NK-92 (cell line): ENCODE data around the gene INHBB.
"Not testable (repeated sequence)": the region's sequence is repeated elsewhere in the genome, so short reads cannot be mapped to it uniquely, and the experiment has no call there.

Experiments used
- DNase-seq: peaks from one replicate; lab custom pipeline; 2025; ENCODE audit not compliant: unreplicated experiment; lab: John Stamatoyannopoulos, UW

INHBB gene

GRCh38 chr2:120316071-120316470, 29.9 kb upstream of the INHBB start:
- DNase-seq, result no peak

DNA sequence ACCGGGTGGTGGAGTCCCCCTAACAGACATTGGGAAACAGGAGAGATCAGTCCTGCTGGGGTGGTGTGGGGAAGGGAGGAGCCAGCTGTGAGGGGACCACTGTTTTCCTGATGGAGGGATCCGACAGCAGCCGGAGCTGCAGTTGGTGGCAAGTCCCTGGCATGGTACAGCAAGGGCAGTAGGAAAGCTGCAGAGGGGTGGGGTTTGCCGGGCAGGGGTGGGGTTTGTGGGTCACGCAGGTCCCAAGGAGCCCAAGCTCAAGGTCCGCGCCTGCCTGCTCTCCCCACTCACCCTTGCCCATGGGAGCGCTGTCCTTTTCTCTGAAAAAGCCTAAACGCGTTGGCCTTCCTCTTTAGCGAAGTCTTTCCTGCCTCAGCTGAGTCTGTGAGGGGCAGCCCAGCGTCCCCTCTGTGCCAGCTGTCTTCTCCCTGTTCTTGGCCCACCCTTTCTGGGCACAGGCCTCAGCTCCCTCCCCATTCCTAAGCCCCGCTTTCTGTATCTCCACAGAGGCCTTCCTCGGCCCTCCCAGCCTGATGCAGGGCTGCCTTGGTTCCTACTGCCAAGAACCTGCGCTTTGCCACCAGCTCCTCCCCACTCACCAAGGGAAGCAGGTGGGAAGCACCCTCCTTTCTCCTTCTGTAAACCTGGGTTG, 29.3 kb upstream of the INHBB start:
- no peak for DNase-seq

DNA sequence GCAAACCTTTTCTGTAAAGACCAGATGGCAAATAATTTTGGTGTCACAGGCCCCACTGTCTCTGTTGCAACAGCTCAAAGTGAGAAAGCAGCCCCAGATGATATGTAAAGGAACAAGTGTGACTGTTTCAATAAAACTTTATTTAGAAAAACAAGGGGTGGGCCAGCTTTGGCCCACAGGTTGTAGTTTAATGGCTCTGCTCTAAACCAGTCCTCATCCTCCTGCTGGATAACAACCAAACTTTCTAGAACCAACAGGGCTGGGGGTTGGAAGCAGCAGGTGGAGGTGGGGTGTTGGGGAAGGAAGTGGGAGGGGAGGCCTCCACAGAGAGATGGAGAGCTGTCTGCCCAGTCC, 28.8 kb upstream of the INHBB start:
- no peak for DNase-seq

GRCh38 chr2:120317916-120318315, 28.0 kb upstream of the INHBB start:
- DNase-seq, result no peak

DNA sequence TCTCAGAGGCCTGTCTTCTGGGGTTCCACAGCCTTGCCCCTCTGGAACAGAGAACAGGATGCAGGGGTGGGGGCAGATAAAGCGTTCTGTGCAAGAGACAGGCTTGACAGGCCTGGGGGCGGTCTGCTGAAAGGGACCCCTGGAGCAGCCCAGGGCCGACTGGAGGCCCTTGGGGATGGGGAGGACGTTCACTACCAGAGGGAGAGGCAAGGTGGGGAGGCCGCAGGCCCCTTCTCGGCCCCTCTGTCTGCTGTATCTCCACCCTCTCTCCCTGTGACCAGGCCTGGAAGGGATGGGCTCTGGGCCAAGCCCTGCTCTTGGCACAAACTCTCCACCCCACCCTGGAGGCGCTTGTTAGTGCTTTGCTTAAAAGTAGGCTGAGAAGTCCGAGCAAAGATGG, 27.3 kb upstream of the INHBB start:
- DNase-seq, result no peak

GRCh38 chr2:120319123-120319522, 26.8 kb upstream of the INHBB start:
- DNase-seq, result no peak

GRCh38 chr2:120319686-120320317, 26.1 kb upstream of the INHBB start:
- no peak for DNase-seq

- DNase-seq, result no peak
Measured at GRCh38 chr2:120320318-120320851, 25.6 kb upstream of the INHBB start.

- not testable (repeated sequence) for DNase-seq
Measured at GRCh38 chr2:120320887-120321556, 24.9 kb upstream of the INHBB start.

DNA sequence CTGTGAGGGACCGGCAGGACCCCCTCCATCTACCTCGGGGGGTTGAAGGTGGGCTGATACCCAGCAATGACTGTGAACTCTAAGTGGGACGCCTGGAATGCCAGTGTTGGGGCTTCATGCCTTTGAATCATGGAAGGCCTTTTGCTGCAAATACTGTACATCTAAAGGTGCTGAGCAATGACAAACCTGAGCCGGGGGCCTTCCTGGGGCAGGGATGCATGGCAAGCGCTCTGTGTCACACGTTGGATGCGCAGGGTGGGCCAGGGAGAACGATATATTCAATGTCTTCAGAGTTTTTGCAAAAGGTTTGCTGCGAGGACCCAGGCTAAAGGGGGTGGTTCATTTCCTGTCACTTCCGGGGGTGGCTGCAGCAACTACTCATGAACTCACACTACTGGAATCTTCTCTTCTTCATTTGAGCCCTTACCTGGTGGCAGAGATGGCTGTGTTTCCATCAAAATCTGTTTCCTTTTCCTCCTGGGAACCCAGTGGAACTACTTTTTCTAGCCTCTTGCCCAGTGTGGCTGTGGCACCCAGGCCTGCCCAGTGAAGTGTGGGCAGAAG, 24.1 kb upstream of the INHBB start:
- DNase-seq, result no peak

DNA sequence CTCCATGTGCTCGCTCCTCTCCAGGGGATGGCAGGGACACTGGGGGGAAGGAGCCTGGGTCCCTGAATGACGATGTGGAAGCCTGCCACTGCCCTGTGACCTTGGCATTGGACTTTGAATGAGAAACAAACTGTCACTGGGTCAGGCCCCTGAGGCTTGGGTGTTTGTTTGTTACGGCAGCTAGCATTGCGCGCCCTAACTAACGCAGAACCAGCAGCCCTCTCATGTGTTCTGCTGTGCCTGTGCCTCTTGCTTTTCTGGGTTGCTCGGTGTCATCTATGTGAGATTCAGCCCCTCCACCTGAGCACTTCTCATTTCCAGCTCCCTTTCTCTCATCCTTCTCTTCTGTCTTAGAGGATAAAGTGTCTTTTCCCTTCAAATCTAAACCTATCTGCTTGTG, 23.6 kb upstream of the INHBB start:
- no peak for DNase-seq

DNA sequence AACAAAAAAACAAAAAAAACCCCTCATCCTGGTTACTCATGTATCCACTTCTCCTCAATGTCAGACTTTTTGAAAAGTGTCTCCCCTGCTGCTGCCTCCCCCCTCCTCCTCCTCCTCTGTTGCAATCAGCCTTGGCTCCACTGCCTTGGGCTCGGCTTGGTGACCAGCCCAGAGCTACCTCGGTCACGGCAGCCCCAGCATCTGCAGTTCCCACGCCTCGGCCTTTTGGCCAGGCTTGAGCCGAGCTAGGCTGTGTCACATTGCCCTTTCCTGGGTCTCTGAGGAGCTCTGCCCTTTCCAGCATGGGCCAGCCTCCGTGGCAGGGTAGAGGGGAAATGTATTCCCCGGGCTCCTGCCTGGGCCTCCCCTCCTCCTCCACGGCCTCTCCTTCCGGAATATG, 22.7 kb upstream of the INHBB start:
- no peak for DNase-seq

DNA sequence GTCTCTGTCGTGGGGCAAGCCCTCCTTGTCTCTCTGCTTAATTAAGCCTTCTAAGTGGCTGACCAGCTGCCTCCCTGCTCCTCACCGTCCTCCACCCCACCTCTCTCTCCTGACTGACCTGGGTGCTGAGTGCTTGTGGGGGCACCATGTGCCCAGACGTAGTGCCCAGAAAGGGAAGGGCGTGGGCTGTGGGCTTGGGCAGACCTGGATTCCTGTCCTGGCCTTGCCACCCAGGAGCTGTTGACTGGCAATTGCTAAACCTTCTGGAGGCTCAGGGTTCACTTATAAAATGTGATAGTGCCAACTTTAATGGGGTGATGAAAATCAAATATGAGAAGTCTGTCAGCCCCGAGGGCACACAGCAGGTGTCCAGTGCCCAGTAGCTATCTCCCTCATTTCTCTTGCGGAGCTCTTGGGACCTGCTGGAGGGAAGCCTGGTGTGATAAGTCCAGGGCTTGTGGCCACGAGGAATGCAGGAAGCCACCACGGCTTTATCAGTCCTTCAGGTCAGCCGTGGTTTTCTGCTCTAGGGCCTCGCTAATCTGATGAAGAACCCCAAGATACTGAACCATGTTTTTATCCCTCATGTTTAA, 22.0 kb upstream of the INHBB start:
- DNase-seq, result no peak

- no peak for DNase-seq
Measured at GRCh38 chr2:120324933-120325332, 21.0 kb upstream of the INHBB start.

GRCh38 chr2:120326066-120326465, 19.9 kb upstream of the INHBB start:
- no peak for DNase-seq

DNA sequence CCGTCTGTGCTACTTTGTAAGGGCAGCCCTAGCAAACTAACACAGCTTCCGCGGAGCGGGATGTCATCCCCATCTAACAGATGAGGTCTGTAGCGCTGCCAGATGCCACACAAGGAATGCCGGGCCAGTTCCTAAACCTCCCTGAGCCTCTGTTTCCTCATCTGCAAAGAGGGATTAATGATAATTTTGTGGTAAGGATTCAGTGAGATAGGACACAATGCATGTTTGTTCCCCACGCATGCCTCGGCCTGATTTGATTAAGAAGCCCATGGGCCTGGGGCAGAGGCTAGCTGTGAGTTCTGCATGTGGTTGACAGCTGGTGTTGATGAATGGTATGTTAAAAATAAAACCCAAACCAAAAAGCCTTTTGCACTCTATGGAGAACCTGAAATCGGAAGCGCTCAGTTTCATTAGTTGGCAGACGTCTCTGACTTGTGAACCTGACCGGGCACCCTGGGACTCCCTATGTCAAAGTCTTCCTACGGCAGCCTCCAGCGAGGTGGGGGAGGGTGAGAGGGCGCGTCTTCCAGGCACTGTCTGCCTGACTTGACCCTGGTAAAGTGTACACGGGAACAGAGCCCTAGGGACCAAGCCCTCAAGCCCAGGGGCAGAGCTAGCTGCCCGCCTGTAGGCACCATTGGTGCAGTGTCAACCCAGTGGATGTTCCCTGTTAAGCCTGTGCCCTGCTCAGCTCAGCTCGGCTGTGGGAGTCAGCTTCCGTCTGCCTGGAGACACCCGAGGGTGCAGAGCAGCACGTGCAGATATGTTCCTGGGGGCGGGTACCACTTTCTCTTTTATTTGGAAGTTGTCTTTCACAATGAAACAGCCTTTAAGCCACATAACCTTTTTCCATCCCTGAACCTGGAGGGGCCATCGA, 14.8 kb upstream of the INHBB start:
- no peak for DNase-seq

- no peak for DNase-seq
Measured at GRCh38 chr2:120331903-120332302, 14.0 kb upstream of the INHBB start.

- DNase-seq, result no peak
Measured at GRCh38 chr2:120332384-120332783, 13.6 kb upstream of the INHBB start.

DNA sequence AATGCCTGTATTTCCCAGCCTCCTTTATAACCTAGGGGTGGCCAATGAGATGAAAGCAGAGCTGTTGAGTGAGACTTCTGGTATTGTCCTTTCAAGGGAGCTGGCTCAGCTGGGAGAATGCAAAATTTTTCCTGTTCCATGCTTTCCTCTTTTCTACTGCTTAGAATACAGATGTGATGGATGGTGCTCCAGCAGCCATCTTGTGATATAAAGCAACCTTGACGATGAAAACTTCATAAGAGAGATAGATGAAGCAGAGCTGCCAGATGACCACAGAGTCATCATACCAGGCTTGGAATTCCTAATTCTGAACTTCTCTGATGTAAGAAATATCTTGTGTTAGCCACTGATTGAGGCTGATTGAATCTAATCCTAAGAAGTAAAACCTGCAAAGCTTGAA, 11.9 kb upstream of the INHBB start:
- DNase-seq, result no peak

GRCh38 chr2:120336749-120337148, 9.2 kb upstream of the INHBB start:
- no peak for DNase-seq

DNA sequence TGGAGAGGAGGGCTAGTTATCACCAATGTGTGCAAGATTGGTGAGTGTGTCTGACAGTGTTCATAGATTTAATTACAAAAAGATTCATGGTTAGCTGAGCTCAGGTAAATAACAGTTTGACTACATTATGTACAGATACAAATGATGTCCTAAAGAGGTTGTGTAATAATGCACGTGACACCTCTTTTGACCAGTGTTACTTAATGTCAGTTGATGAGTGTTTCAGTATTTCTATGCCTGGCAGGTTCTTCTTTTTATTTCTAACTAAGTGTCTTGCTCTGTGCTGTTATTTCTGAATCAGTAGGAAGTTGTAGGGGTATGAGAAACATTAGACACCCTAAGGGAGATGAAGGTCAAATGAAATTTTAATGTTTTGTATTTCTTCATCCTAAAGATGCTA, 7.9 kb upstream of the INHBB start:
- no peak for DNase-seq
